Measurements from ENCODE around the gene RAPGEF6.
A peak's percentile ranks its signal among the peaks of the same experiment; 100 is the strongest.

GRCh38 chr5:131382407-131383395 is 252.3 kb downstream of the RAPGEF6 start:
- peak; percentile 36 for TF ChIP-seq CTCF (IDR thresholded peaks at IDR 0.05; ENCODE audit: insufficient read depth, low read length)
- no peak for TF ChIP-seq POLR2AphosphoS5 (IDR thresholded peaks at IDR 0.05; ENCODE audit: low read depth)
- TF ChIP-seq, protein P1, sequence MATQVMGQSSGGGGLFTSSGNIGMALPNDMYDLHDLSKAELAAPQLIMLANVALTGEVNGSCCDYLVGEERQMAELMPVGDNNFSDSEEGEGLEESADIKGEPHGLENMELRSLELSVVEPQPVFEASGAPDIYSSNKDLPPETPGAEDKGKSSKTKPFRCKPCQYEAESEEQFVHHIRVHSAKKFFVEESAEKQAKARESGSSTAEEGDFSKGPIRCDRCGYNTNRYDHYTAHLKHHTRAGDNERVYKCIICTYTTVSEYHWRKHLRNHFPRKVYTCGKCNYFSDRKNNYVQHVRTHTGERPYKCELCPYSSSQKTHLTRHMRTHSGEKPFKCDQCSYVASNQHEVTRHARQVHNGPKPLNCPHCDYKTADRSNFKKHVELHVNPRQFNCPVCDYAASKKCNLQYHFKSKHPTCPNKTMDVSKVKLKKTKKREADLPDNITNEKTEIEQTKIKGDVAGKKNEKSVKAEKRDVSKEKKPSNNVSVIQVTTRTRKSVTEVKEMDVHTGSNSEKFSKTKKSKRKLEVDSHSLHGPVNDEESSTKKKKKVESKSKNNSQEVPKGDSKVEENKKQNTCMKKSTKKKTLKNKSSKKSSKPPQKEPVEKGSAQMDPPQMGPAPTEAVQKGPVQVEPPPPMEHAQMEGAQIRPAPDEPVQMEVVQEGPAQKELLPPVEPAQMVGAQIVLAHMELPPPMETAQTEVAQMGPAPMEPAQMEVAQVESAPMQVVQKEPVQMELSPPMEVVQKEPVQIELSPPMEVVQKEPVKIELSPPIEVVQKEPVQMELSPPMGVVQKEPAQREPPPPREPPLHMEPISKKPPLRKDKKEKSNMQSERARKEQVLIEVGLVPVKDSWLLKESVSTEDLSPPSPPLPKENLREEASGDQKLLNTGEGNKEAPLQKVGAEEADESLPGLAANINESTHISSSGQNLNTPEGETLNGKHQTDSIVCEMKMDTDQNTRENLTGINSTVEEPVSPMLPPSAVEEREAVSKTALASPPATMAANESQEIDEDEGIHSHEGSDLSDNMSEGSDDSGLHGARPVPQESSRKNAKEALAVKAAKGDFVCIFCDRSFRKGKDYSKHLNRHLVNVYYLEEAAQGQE (IDR thresholded peaks at IDR 0.05; ENCODE audit: insufficient replicate concordance, low read depth) = no peak
